ENCODE measurements around the gene OR1F1.
"Not testable (repeated sequence)": the region's sequence is repeated elsewhere in the genome, so short reads cannot be mapped to it uniquely, and the experiment has no call there.

The OR1F1 gene

DNA sequence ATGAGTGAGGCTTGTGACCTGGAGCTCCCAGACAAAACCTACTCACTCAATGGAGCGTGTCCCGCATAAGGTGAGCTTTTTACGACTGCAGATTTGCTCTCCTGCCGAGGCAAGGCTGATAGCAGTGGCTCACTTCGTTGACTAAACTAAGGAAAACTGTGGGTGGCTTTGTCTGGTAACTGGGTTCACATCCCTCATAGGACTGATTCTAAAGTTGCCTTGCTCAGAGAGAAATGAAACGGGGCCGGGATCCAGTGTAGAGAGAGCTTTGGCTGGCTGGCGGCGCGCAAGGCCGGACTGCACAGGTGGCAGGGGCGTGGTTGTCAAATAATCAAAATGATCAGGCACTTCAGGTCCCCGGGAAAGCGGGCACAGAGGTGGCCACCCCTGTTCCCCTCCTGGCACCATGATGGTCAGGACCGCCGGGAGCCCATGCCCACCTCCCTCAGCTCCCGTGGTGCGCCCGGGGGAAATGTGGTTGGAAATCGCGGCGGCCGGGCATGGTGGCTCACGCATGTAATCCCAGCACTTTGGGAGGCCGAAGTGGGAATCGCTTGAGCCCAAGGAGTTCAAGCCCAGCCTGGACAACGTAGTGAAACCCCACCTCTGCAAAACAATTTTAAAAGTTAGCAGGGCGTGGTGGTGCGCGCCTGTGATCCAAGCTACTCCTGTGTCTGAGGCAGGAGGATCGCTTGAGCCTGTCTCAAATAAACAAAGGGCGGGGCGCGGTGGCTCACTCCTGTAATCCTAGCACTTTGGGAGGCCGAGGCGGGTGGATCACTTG lies 26.6 kb upstream of the OR1F1 start:
- H3K27ac ChIP-seq, result no peak overlapping the region
- TF ChIP-seq, protein P1, sequence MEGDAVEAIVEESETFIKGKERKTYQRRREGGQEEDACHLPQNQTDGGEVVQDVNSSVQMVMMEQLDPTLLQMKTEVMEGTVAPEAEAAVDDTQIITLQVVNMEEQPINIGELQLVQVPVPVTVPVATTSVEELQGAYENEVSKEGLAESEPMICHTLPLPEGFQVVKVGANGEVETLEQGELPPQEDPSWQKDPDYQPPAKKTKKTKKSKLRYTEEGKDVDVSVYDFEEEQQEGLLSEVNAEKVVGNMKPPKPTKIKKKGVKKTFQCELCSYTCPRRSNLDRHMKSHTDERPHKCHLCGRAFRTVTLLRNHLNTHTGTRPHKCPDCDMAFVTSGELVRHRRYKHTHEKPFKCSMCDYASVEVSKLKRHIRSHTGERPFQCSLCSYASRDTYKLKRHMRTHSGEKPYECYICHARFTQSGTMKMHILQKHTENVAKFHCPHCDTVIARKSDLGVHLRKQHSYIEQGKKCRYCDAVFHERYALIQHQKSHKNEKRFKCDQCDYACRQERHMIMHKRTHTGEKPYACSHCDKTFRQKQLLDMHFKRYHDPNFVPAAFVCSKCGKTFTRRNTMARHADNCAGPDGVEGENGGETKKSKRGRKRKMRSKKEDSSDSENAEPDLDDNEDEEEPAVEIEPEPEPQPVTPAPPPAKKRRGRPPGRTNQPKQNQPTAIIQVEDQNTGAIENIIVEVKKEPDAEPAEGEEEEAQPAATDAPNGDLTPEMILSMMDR (conservative IDR thresholded peaks at IDR 0.05), result no peak

GRCh38 chr16:3164121-3164991 lies 23.6 kb upstream of the OR1F1 start:
- TF ChIP-seq, protein P1 (conservative IDR thresholded peaks at IDR 0.05), result no peak
- H3K27ac ChIP-seq, result no peak overlapping the region

- TF ChIP-seq, protein P1 (conservative IDR thresholded peaks at IDR 0.05), result no peak
- H3K27ac ChIP-seq, result no peak overlapping the region
Measured at GRCh38 chr16:3165111-3165822, 22.7 kb upstream of the OR1F1 start.

DNA sequence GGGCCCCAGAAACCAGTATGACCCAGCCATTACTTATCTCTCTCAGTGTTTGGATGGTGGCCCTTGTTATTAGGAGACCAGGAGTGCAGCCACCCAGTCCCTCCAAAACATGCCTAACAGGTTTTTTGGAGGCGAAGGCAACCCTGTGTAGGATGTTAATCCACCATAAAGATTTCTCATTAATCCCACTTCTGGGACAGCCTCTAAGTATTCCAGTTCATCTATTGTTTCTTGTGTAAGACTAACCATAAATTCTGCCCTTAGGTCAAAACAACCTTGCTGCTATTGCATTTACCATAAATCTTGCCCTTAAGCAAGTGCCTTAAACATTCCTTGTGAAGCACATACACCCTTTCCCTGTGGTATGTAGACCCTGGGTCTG lies 21.5 kb upstream of the OR1F1 start:
- TF ChIP-seq, protein P1 (conservative IDR thresholded peaks at IDR 0.05), result no peak
- H3K27ac ChIP-seq, result no peak overlapping the region

DNA sequence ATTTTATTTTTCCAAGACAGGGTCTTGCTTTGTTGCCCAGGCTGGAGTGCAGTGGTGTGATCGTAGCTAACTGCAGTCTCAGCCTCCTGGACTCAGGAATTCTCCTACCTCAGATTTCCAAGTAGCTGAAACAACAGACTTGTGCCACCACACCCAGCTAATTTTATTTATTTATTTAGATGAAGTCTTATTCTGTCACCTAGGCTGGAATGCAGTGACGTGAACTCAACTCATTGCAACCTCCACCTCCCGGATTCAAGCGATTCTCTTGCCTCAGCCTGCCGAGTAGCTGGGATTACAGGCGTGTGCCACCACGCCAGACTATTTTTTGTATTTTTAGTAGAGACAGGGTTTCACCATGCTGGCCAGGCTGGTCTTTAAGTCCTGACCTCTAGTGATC lies 19.3 kb upstream of the OR1F1 start:
- H3K27ac ChIP-seq, result not testable (repeated sequence)

- TF ChIP-seq, protein P1 (conservative IDR thresholded peaks at IDR 0.05), result no peak
- H3K27ac ChIP-seq, result no peak overlapping the region
Measured at GRCh38 chr16:3170440-3171180, 17.4 kb upstream of the OR1F1 start.

DNA sequence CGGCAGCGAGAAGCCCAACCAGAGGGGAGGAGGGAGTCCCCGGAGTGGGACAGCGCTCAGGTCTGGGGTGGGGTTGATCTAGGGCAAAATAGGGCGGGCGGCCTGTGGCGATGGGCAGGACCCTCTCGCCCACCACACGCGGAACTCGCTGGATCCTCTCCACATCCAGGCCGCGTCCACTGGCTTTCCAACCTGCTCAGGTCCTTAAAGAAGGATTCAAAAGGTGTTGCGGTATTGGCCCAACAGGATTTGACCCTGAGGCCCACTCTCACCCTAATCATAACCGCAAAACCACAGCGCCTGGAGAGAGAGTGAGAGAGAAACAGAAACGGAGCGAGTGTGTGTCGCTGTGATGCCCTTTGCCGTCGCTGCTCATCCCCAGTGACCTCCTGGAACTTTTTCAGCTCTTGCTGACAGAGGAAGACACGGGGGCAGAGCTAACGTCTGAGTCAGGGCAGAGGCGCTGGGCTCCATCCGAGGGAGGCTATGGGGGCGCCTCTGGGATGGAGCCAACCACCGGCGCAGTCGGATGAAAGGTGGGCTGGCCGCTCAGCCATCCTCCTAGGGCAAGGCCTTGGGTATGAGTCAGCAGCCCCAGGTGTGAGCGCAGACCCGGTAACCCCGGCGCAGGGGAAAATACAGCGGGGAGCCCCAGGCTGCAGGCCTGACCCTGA lies 16.7 kb upstream of the OR1F1 start:
- H3K27ac ChIP-seq, result no peak overlapping the region
- TF ChIP-seq, protein P1 (conservative IDR thresholded peaks at IDR 0.05), result no peak
